PFSK-1 (cell line): ENCODE results near the gene WFDC1.

ENCODE experiments used
- FOXP2 ChIP-seq: optimal IDR thresholded peaks from 2 replicates; pipeline ENCODE3; 2011; ENCODE audit warnings: borderline replicate concordance, control low read depth, inconsistent platforms; ENCODE audit not compliant: insufficient read depth; ENCODE audit errors: extremely low read length, extremely low read depth
- POLR2AphosphoS5 ChIP-seq: IDR thresholded peaks from 2 replicates; pipeline ENCODE4 v1.6.1; 2012; ENCODE audit warnings: low read depth, mild to moderate bottlenecking, control low read depth, low read length, moderate library complexity
- REST ChIP-seq, 2 experiments: IDR thresholded peaks; 2 replicates each; pipeline versions ENCODE4 v1.6.1 to v1.8.0; 2011 to 2012; ENCODE audit warnings: low read depth in 2 of 2, low read length in 2 of 2, control low read depth in 1 of 2, inconsistent platforms in 1 of 2, mild to moderate bottlenecking in 1 of 2, moderate library complexity in 1 of 2; ENCODE audit not compliant: insufficient read depth in 1 of 2
- SIN3A ChIP-seq: IDR thresholded peaks from 2 replicates; pipeline ENCODE4 v1.6.1; 2012; ENCODE audit warnings: mild to moderate bottlenecking, low read length, moderate library complexity, borderline replicate concordance; ENCODE audit not compliant: insufficient read depth
- TAF1 ChIP-seq: IDR thresholded peaks from 2 replicates; pipeline ENCODE4 v1.6.1; 2012; ENCODE audit warnings: low read length, control low read depth, borderline replicate concordance; ENCODE audit not compliant: insufficient read depth

The WFDC1 gene

DNA sequence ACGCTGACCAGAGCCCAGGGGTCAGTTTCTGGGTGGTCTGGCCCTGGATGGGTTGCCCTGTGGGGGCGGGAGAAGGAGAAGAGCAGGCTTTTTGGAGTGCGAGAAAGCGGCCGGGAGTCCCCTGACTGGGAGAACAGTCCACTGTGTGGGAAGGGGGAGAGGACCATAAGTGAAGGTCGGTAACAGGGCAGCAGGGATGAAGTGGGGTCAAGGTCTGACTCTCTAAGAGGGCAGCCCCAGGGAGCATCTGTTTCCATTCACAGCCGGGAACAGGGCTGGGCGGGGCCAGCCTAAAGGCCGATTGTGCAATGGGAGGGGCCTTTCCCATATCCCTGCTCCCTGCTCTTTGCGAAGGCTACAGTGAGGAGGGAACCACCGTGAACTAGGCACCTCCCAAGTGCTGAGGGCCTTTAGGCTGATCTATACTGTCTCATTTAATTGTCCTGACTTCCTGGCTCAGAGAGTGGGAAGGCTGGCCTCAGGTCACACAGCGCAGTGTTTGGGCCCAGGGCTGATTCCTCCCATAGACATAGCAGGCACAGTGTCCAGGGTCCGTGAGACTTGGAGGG is 10.4 kb upstream of the WFDC1 start:
- no peak for TF ChIP-seq POLR2AphosphoS5
- no peak for TF ChIP-seq FOXP2
- no peak for TF ChIP-seq SIN3A
- no peak for TF ChIP-seq REST (IDR thresholded peaks at IDR 0.05; ENCODE audit: insufficient read depth in 1 of 2, low read depth in 2 of 2, low read length in 2 of 2)
- no peak for TF ChIP-seq TAF1

DNA sequence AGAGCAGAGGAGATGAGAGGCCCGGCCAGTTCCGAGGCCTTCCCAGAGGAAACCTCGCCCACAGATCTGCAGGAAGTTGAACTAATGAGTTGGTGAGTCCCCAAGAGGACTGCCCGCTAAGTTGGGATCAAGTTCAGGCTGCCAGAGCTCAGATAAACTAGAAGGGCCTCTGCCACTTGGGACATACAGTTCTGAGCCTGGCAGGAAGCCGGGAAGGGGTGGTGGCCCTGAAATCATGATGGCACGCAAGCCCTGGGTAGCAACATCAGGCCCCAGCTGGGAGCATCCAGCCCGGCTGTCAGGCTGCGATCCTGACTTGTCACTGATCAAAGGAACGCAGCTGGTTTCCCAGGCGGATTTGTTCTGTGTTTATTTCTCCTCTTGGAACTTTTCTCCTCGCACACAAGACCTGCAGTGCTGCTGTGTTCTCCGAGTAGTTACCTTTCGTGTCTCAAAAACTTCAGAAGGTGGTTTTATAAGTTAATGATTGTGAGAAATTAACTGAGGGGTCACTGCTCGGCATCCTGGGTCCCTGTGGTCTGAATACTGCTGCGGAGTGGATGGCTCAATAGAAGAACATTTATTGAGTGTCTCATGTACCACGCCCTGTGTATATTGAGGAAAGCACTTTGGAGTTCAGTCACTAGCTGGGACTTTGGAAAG is 8.0 kb upstream of the WFDC1 start:
- TF ChIP-seq SIN3A (no peak), POLR2AphosphoS5 (no peak), FOXP2 (no peak), TAF1 (no peak)

DNA sequence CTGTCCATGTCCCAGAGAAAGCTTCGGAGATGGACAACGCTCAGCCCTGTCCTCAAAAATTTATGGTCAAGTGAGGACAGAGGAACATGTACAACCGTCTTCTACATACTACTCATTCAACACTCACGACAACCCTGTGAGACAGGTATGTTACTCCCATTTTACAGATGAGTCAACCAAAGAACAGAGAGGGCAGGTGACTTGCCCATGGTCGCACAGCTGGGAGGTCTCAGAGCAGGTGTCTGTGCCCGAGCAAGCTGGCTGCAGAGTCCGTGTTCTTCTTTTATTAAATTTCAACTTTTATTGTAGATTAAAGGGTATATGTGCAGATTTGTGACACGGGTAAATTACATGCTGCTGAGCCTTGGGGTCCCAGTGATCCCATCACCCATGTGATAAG is 5.8 kb upstream of the WFDC1 start:
- no peak for TF ChIP-seq POLR2AphosphoS5
- no peak for TF ChIP-seq FOXP2
- TF ChIP-seq TAF1: no peak
- TF ChIP-seq SIN3A: no peak
- no peak for TF ChIP-seq REST (IDR thresholded peaks at IDR 0.05; ENCODE audit: insufficient read depth in 1 of 2, low read depth in 2 of 2, low read length in 2 of 2)

GRCh38 chr16:84291226-84291625 is 3.5 kb upstream of the WFDC1 start:
- no peak for TF ChIP-seq TAF1

- no peak for TF ChIP-seq POLR2AphosphoS5
- TF ChIP-seq FOXP2: no peak
- no peak for TF ChIP-seq REST (IDR thresholded peaks at IDR 0.05; ENCODE audit: insufficient read depth in 1 of 2, low read depth in 2 of 2, low read length in 2 of 2)
- no peak for TF ChIP-seq SIN3A
- no peak for TF ChIP-seq TAF1
Measured at GRCh38 chr16:84292011-84292410, 2.7 kb upstream of the WFDC1 start.

DNA sequence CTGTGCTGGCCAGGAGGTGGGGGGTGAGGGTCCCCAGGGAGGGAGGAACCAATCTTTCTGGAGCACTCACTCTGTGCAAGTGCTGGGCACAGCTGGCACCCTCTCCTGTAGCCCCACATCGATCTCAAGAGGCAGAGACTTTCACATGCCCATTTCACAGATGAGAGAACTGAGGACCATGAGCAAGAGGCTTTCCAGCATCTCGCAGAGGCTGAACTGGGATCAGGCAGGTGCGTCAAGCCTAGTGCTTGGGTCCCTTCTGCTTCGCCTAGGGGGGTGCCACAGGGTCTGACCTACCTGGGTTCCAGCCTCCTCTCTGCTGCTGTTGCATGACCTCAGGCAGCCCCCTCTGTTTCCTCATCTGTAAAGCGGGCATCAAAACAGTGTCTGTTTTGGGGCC is 1.3 kb upstream of the WFDC1 start:
- no peak for TF ChIP-seq SIN3A
- TF ChIP-seq FOXP2: no peak
- no peak for TF ChIP-seq POLR2AphosphoS5
- TF ChIP-seq TAF1: no peak
- TF ChIP-seq REST (IDR thresholded peaks at IDR 0.05; ENCODE audit: insufficient read depth in 1 of 2, low read depth in 2 of 2, low read length in 2 of 2): no peak
